PC-3 (cell line): ENCODE results near the gene LAMA2. TPM values are rescaled to one million over a fixed set of nuclear protein-coding genes. Genes with fewer than 3 reads are reported as not detected.

Source experiments
- ATAC-seq: fragments of 200-7000 bp; cut with Tn5 transposase; 2 replicates; pipeline ENCODE4 v1.9.1; 2020; ENCODE audit warnings: mild to moderate bottlenecking, moderate library complexity
- BruUV-seq: library from RNA; stranded (reverse); fragments of 400-500 nt; replicated peaks from 2 replicates; lab custom pipeline; 2021; lab: Mats Ljungman, UMichigan
- CTCF ChIA-PET: fragments of 300-600 bp; sonication (Branson Sonifier 250); formaldehyde crosslinking; loops from one replicate; lab custom pipeline; 2022; ENCODE audit warnings: antibody characterized with exemption; lab: Charles Lee
- POLR2A ChIA-PET: fragments of 300-600 bp; sonication (Branson Sonifier 250); formaldehyde crosslinking; loops from one replicate; lab custom pipeline; 2022; ENCODE audit warnings: antibody characterized with exemption; ENCODE audit not compliant: unreplicated experiment; lab: Charles Lee
- DNase-seq: peaks from one replicate; pipeline ENCODE4 v3.0.0-alpha.2; 2015
- H2AFZ ChIP-seq: fragments of 300-600 bp; sonication (generic); 2 replicates; pipeline ENCODE4 v1.6.0; 2016; ENCODE audit warnings: antibody characterized with exemption, low read length
- H3F3A ChIP-seq: fragments of 300-600 bp; sonication (generic); one replicate; pipeline ENCODE4 v1.6.0; 2017; ENCODE audit warnings: antibody characterized with exemption, low read length, control low read depth, mild to moderate bottlenecking; ENCODE audit not compliant: unreplicated experiment
- H3K27ac ChIP-seq: fragments of 300-600 bp; sonication (generic); 2 replicates; pipeline ENCODE4 v1.5.1; 2016; ENCODE audit warnings: mild to moderate bottlenecking, low read length
- H3K27me3 ChIP-seq: fragments of 300-600 bp; sonication (generic); 2 replicates; pipeline ENCODE4 v1.6.1; 2016; ENCODE audit warnings: low read length, mixed read lengths
- H3K36me3 ChIP-seq: fragments of 300-600 bp; sonication (generic); 2 replicates; pipeline ENCODE4 v1.6.1; 2016; ENCODE audit warnings: low read depth, mixed run types, low read length, mixed read lengths
- H3K4me1 ChIP-seq: fragments of 300-600 bp; sonication (generic); 2 replicates; pipeline ENCODE4 v1.5.1; 2016; ENCODE audit warnings: low read length; ENCODE audit not compliant: insufficient read depth
- H3K4me2 ChIP-seq: fragments of 300-600 bp; sonication (generic); 2 replicates; pipeline ENCODE4 v1.6.0; 2016; ENCODE audit warnings: low read length
- H3K4me3 ChIP-seq: fragments of 300-600 bp; sonication (generic); 2 replicates; pipeline ENCODE4 v1.5.1; 2016; ENCODE audit warnings: mild to moderate bottlenecking, low read length, mixed read lengths
- H3K79me2 ChIP-seq: fragments of 300-600 bp; sonication (generic); 2 replicates; pipeline ENCODE4 v1.6.1; 2017; ENCODE audit warnings: low read length, mixed read lengths
- H3K9ac ChIP-seq: fragments of 300-600 bp; sonication (generic); 2 replicates; pipeline ENCODE4 v1.6.0; 2016; ENCODE audit warnings: mild to moderate bottlenecking, low read length
- H3K9me2 ChIP-seq: fragments of 300-600 bp; sonication (generic); replicated peaks from 2 replicates; pipeline ENCODE4 v1.6.1; 2016; ENCODE audit warnings: mixed run types, low read length, mixed read lengths
- H3K9me3 ChIP-seq: fragments of 300-600 bp; sonication (generic); 2 replicates; pipeline ENCODE4 v1.6.1; 2016; ENCODE audit warnings: low read length, mixed read lengths
- H4K20me1 ChIP-seq: fragments of 300-600 bp; sonication (generic); 2 replicates; pipeline ENCODE4 v1.6.1; 2016; ENCODE audit warnings: low read length, mixed read lengths
- EZH2 ChIP-seq: fragments of 300-600 bp; sonication (generic); IDR thresholded peaks from one replicate; pipeline ENCODE4 v1.6.1; 2017; ENCODE audit warnings: antibody characterized with exemption, mild to moderate bottlenecking, low read length; ENCODE audit not compliant: unreplicated experiment
- EZH2phosphoT487 ChIP-seq: fragments of 300-600 bp; sonication (generic); IDR thresholded peaks from 2 replicates; pipeline ENCODE4 v1.6.1; 2018; ENCODE audit warnings: mild to moderate bottlenecking, antibody characterized with exemption, low read length, borderline replicate concordance
- intact Hi-C: fragments of 100-400 bp; cut with micrococcal nuclease; formaldehyde crosslinking; loops from 2 replicates; pipeline ENCODE4 v1.9.0; 2023
- total RNA-seq: library from RNA; depleted of rRNA; stranded (reverse); fragments of >200 nt; gene quantifications from 2 replicates; pipeline ENCODE4 v1.2.3, GENCODE V29; 2014
- TF ChIP-seq, protein P1 (sequence below): fragments of 300-600 bp; sonication (generic); conservative IDR thresholded peaks from 2 replicates; pipeline ENCODE4 v1.5.1; 2017; ENCODE audit warnings: antibody characterized with exemption, low read depth, mild to moderate bottlenecking, low read length

The LAMA2 gene
- total RNA-seq, 1 experiment from 2014 or later, result 0.22 TPM

- DNase-seq (no peak), ATAC-seq (no peak)
- Histone ChIP-seq H3K4me2 (no peak overlapping the region), H3K27ac (no peak overlapping the region), H3K4me1 (no peaks in the 10 kb centered on the region), H3K4me3 (no peak overlapping the region), H3K9me2 (no peaks in the 10 kb centered on the region), H3K27me3 (no peaks in the 10 kb centered on the region), H3F3A (no peaks in the 10 kb centered on the region), H4K20me1 (no peaks in the 10 kb centered on the region), H2AFZ (no peak overlapping the region), H3K79me2 (no peaks in the 10 kb centered on the region), H3K9me3 (no peaks in the 10 kb centered on the region), H3K9ac (no peak overlapping the region), H3K36me3 (no peaks in the 10 kb centered on the region)
- ChIA-PET CTCF (no interaction called here), POLR2A (no interaction called here)
- BruUV-seq, result no TSS peak
- no peak for TF ChIP-seq EZH2
- TF ChIP-seq, protein P1, sequence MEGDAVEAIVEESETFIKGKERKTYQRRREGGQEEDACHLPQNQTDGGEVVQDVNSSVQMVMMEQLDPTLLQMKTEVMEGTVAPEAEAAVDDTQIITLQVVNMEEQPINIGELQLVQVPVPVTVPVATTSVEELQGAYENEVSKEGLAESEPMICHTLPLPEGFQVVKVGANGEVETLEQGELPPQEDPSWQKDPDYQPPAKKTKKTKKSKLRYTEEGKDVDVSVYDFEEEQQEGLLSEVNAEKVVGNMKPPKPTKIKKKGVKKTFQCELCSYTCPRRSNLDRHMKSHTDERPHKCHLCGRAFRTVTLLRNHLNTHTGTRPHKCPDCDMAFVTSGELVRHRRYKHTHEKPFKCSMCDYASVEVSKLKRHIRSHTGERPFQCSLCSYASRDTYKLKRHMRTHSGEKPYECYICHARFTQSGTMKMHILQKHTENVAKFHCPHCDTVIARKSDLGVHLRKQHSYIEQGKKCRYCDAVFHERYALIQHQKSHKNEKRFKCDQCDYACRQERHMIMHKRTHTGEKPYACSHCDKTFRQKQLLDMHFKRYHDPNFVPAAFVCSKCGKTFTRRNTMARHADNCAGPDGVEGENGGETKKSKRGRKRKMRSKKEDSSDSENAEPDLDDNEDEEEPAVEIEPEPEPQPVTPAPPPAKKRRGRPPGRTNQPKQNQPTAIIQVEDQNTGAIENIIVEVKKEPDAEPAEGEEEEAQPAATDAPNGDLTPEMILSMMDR, result no peak
- no peak for TF ChIP-seq EZH2phosphoT487
- intact Hi-C loops, result no loop called here
Measured at GRCh38 chr6:129276461-129276860, 393.5 kb downstream of the LAMA2 start.

GRCh38 chr6:129276986-129277385 is 394.0 kb downstream of the LAMA2 start:
- Histone ChIP-seq H3K79me2 (no peaks in the 10 kb centered on the region), H3K4me1 (no peaks in the 10 kb centered on the region), H3K9ac (no peak overlapping the region), H3K9me2 (no peaks in the 10 kb centered on the region), H3K27me3 (no peaks in the 10 kb centered on the region), H3K9me3 (no peaks in the 10 kb centered on the region), H2AFZ (no peak overlapping the region), H3K36me3 (no peaks in the 10 kb centered on the region), H4K20me1 (no peaks in the 10 kb centered on the region), H3K27ac (no peak overlapping the region), H3F3A (no peaks in the 10 kb centered on the region), H3K4me3 (no peak overlapping the region), H3K4me2 (no peak overlapping the region)
- ChIA-PET POLR2A (no interaction called here), CTCF (no interaction called here)
- no peak for ATAC-seq
- no peak for DNase-seq
- no peak for TF ChIP-seq EZH2
- TF ChIP-seq EZH2phosphoT487, result no peak
- TF ChIP-seq, protein P1, result no peak
- intact Hi-C loops, result no loop called here
- no TSS peak for BruUV-seq

GRCh38 chr6:129279343-129280292 is 396.7 kb downstream of the LAMA2 start:
- Histone ChIP-seq H3K9me2 (no peaks in the 10 kb centered on the region), H4K20me1 (no peaks in the 10 kb centered on the region), H3K4me2 (no peak overlapping the region), H3K27ac (no peak overlapping the region), H3K4me1 (no peaks in the 10 kb centered on the region), H3K27me3 (no peaks in the 10 kb centered on the region), H3K9me3 (no peaks in the 10 kb centered on the region), H3F3A (no peaks in the 10 kb centered on the region), H2AFZ (no peak overlapping the region), H3K9ac (no peak overlapping the region), H3K36me3 (no peaks in the 10 kb centered on the region), H3K79me2 (no peaks in the 10 kb centered on the region), H3K4me3 (no peak overlapping the region)
- POLR2A ChIA-PET, result no interaction called here
- DNase-seq, result no peak
- TF ChIP-seq, protein P1, result no peak
- no peak for ATAC-seq
- BruUV-seq, result no TSS peak
- intact Hi-C loops, result no loop called here
- CTCF ChIA-PET, result no interaction called here
